Erythroblast (primary cell): Measurements from ENCODE around the gene THAP10.

Experiments
- GATA1 ChIP-seq: IDR thresholded peaks from 2 replicates; pipeline ENCODE4 v1.6.1; 2011; ENCODE audit warnings: low read depth, mild to moderate bottlenecking, control low read depth, low read length, moderate library complexity
- POLR2A ChIP-seq: IDR thresholded peaks from 2 replicates; pipeline ENCODE4 v1.6.1; 2011; ENCODE audit warnings: mild to moderate bottlenecking, low read length

GRCh38 chr15:70882361-70882760 is 9.9 kb downstream of the THAP10 start:
- TF ChIP-seq POLR2A (no peak), GATA1 (no peak)
